Measurements from ENCODE around the gene B3GAT2. TPM values are rescaled to one million over a fixed set of nuclear protein-coding genes. Genes with fewer than 3 reads are reported as not detected.

B3GAT2 gene
- total and polyA plus RNA-seq, 5 donors from 2014 or later = 0.16 to 0.30 (median 0.22) TPM; not detected in 1

GRCh38 chr6:70811788-70812187, 145.1 kb downstream of the B3GAT2 start:
- no peak overlapping the region for H3K4me3 ChIP-seq (ENCODE audit: low read depth, low read length)
- ATAC-seq (ENCODE audit: low read depth in 2 of 2) = no peak
- H3K36me3 ChIP-seq (ENCODE audit: control insufficient read depth, insufficient read depth, low read length) = peaks cover 9% of the 10 kb centered on the region
- no peaks in the 10 kb centered on the region for H3K9me3 ChIP-seq (ENCODE audit: control insufficient read depth in 2 of 2, low read length in 2 of 2)
- no peak for DNase-seq
- Mint-ChIP-seq H3K27ac (no peak overlapping the region), H3K4me1 (peaks cover 0 to 15% (median 10%) of the 10 kb centered on the region in 4 donors), H3K9me3 (no peaks in the 10 kb centered on the region), H3K36me3 (peaks cover 37% of the 10 kb centered on the region), H3K27me3 (no peaks in the 10 kb centered on the region), H3K4me3 (no peak overlapping the region)
- no peak overlapping the region for H3K27ac ChIP-seq (ENCODE audit: insufficient read depth, low read length, poor library complexity, severe bottlenecking)
- no peaks in the 10 kb centered on the region for H3K4me1 ChIP-seq (ENCODE audit: control insufficient read depth, insufficient read depth, low read length, poor library complexity, severe bottlenecking)
- H3K27me3 ChIP-seq (ENCODE audit: control insufficient read depth, insufficient read depth, low read length) = no peaks in the 10 kb centered on the region
